Mesothelial cell of epicardium (in vitro differentiated cells): Measurements from ENCODE around the gene ZNF792. TPM values are rescaled to one million over a fixed set of nuclear protein-coding genes. Genes with fewer than 3 reads are reported as not detected.

Source experiments
- DNase-seq, 2 experiments: peaks; one replicate each; pipeline ENCODE4 v3.0.0; 2021; ENCODE audit warnings: low spot score in 2 of 2; ENCODE audit not compliant: unreplicated experiment in 2 of 2
- H3K27ac Mint-ChIP-seq: 2 replicates; pipeline ENCODE4 v1.8.0; 2021; ENCODE audit warnings: mixed read lengths
- H3K27me3 Mint-ChIP-seq: 2 replicates; pipeline ENCODE4 v1.8.0; 2021; ENCODE audit warnings: low read depth, mixed read lengths
- H3K36me3 Mint-ChIP-seq: 2 replicates; pipeline ENCODE4 v1.8.0; 2021; ENCODE audit warnings: mixed read lengths
- H3K4me1 Mint-ChIP-seq: 2 replicates; pipeline ENCODE4 v1.8.0; 2021; ENCODE audit warnings: mixed read lengths
- H3K4me3 Mint-ChIP-seq: 2 replicates; pipeline ENCODE4 v1.8.0; 2021; ENCODE audit warnings: mild to moderate bottlenecking, moderate library complexity, mixed read lengths
- H3K9me3 Mint-ChIP-seq: 2 replicates; pipeline ENCODE4 v1.8.0; 2021; ENCODE audit warnings: mixed read lengths
- CTCF ChIP-seq: fragments of 200-600 bp; sonication (generic); IDR thresholded peaks from one replicate; pipeline ENCODE4 v1.5.0; 2021; ENCODE audit warnings: antibody characterized with exemption; ENCODE audit not compliant: unreplicated experiment
- total RNA-seq: library from RNA; stranded (reverse); gene quantifications from 3 replicates; pipeline ENCODE4 v1.2.1, GENCODE V29; 2021

Gene ZNF792
- 9.2 to 9.6 TPM (median 9.3 TPM) in 3 replicates for total RNA-seq

- peaks cover 4% of the 10 kb centered on the region for H3K27me3 Mint-ChIP-seq
- peak; percentile 49 to 74 for DNase-seq
- peak within 1 kb of the TSS; percentile 83 for H3K4me3 Mint-ChIP-seq
- H3K36me3 Mint-ChIP-seq = peaks cover 32% of the 10 kb centered on the region
- peak within 1 kb of the TSS; percentile 51 for H3K27ac Mint-ChIP-seq
- no peak for TF ChIP-seq CTCF
- peaks cover 17% of the 10 kb centered on the region for H3K4me1 Mint-ChIP-seq
- H3K9me3 Mint-ChIP-seq = peaks cover 32% of the 10 kb centered on the region
Measured at GRCh38 chr19:34963573-34964406, at the start of gene ZNF792. Gene ZNF792 (minus strand): TSS chr19:34964229. CDS start chr19:34963662, 567 bp downstream.

GRCh38 chr19:35013041-35013819, 49.2 kb upstream of the ZNF792 start:
- H3K4me3 Mint-ChIP-seq = peak overlapping the region; percentile 12
- H3K27ac Mint-ChIP-seq = peak overlapping the region; percentile 87
- H3K9me3 Mint-ChIP-seq = no peaks in the 10 kb centered on the region
- peaks cover 47% of the 10 kb centered on the region for H3K36me3 Mint-ChIP-seq
- peak; percentile 93 for TF ChIP-seq CTCF
- H3K27me3 Mint-ChIP-seq = no peaks in the 10 kb centered on the region
- peak; percentile 65 to 90 for DNase-seq
- H3K4me1 Mint-ChIP-seq = peaks cover 13% of the 10 kb centered on the region

- H3K4me1 Mint-ChIP-seq = peaks cover 13% of the 10 kb centered on the region
- DNase-seq = no peak
- H3K27me3 Mint-ChIP-seq = no peaks in the 10 kb centered on the region
- H3K9me3 Mint-ChIP-seq = no peaks in the 10 kb centered on the region
- H3K4me3 Mint-ChIP-seq = no peak overlapping the region
- peak overlapping the region; percentile 87 for H3K27ac Mint-ChIP-seq
- no peak for TF ChIP-seq CTCF
- H3K36me3 Mint-ChIP-seq = peaks cover 40% of the 10 kb centered on the region
Measured at GRCh38 chr19:35011737-35012682, 48.0 kb upstream of the ZNF792 start.

- no peak overlapping the region for H3K4me3 Mint-ChIP-seq
- peaks cover 17% of the 10 kb centered on the region for H3K4me1 Mint-ChIP-seq
- no peak for DNase-seq
- no peaks in the 10 kb centered on the region for H3K9me3 Mint-ChIP-seq
- peaks cover 46% of the 10 kb centered on the region for H3K36me3 Mint-ChIP-seq
- H3K27ac Mint-ChIP-seq = no peak overlapping the region
- no peaks in the 10 kb centered on the region for H3K27me3 Mint-ChIP-seq
- no peak for TF ChIP-seq CTCF
Measured at GRCh38 chr19:35011091-35011689, 47.2 kb upstream of the ZNF792 start.
